Left ventricle myocardium inferior (tissue), 1 donor: ENCODE measurements around the gene FRMD3. TPM values are rescaled to one million over a fixed set of nuclear protein-coding genes. Genes with fewer than 3 reads are reported as not detected.

Source experiments
- DNase-seq: peaks from one replicate; pipeline ENCODE4 v3.0.0-alpha.2; 2020
- H3K27ac ChIP-seq: fragments of 200-600 bp; replicated peaks from 2 replicates; pipeline ENCODE4 v1.8.0; 2021
- H3K27me3 ChIP-seq: fragments of 200-600 bp; 2 replicates; pipeline ENCODE4 v1.8.0; 2021; ENCODE audit warnings: low read depth
- H3K36me3 ChIP-seq: fragments of 200-600 bp; 2 replicates; pipeline ENCODE4 v1.8.0; 2021
- H3K4me1 ChIP-seq: fragments of 200-600 bp; 2 replicates; pipeline ENCODE4 v1.8.0; 2021
- H3K4me3 ChIP-seq: fragments of 200-600 bp; 2 replicates; pipeline ENCODE4 v1.8.0; 2021; ENCODE audit warnings: mild to moderate bottlenecking, moderate library complexity
- H3K9me3 ChIP-seq: fragments of 200-600 bp; replicated peaks from 2 replicates; pipeline ENCODE4 v1.8.0; 2021
- CTCF ChIP-seq: fragments of 200-600 bp; IDR thresholded peaks from 2 replicates; pipeline ENCODE4 v1.8.0; 2021; ENCODE audit warnings: antibody characterized with exemption, mild to moderate bottlenecking, borderline replicate concordance
- intact Hi-C: fragments of 100-400 bp; cut with micrococcal nuclease; formaldehyde crosslinking; loops from one replicate; pipeline ENCODE4 v1.11.0; 2022
- total RNA-seq: library from RNA; stranded (reverse); fragmentation: NEBNext Ultra II Directional; extraction: Animal tissue kit (Norgen Biotek cat#: 25700); gene quantifications from one replicate; pipeline ENCODE4 v1.2.1, GENCODE V29; 2021
- donor health status: DM: no; HTN: yes; CAD: no; lungs with severe emphysema.

The FRMD3 gene
- total RNA-seq, 1 donor from 2014 or later, result 131 TPM

- no peak for TF ChIP-seq CTCF
- no peak for DNase-seq
- Histone ChIP-seq H3K36me3 (peaks cover 5% of the 10 kb centered on the region), H3K4me3 (no peak overlapping the region), H3K9me3 (peaks cover 8% of the 10 kb centered on the region), H3K4me1 (no peaks in the 10 kb centered on the region), H3K27me3 (no peaks in the 10 kb centered on the region), H3K27ac (no peak overlapping the region)
- intact Hi-C loops, result no loop called here
These were observed 124.8 kb downstream of the FRMD3 start for GRCh38 chr9:83413367-83413766.

GRCh38 chr9:83410701-83411100 lies 127.5 kb downstream of the FRMD3 start:
- no peaks in the 10 kb centered on the region for H3K27me3 ChIP-seq
- H3K36me3 ChIP-seq, result peaks cover 5% of the 10 kb centered on the region
- no peaks in the 10 kb centered on the region for H3K4me1 ChIP-seq
- no peak for TF ChIP-seq CTCF
- no peak for DNase-seq
- intact Hi-C loops, result no loop called here
- H3K27ac ChIP-seq, result no peak overlapping the region
- H3K4me3 ChIP-seq, result no peak overlapping the region
- H3K9me3 ChIP-seq, result peaks cover 16% of the 10 kb centered on the region

- intact Hi-C loops, result no loop called here
- Histone ChIP-seq H3K4me3 (no peak overlapping the region), H3K27ac (no peak overlapping the region), H3K27me3 (no peaks in the 10 kb centered on the region), H3K9me3 (peaks cover 8% of the 10 kb centered on the region), H3K36me3 (no peaks in the 10 kb centered on the region), H3K4me1 (peaks cover 23% of the 10 kb centered on the region)
- TF ChIP-seq CTCF, result no peak
- DNase-seq, result no peak
These were observed 131.3 kb downstream of the FRMD3 start for GRCh38 chr9:83406921-83407320.

- intact Hi-C loops, result no loop called here
- Histone ChIP-seq H3K27ac (no peak overlapping the region), H3K9me3 (peaks cover 8% of the 10 kb centered on the region), H3K27me3 (no peaks in the 10 kb centered on the region), H3K4me1 (peaks cover 24% of the 10 kb centered on the region), H3K4me3 (no peak overlapping the region), H3K36me3 (no peaks in the 10 kb centered on the region)
- TF ChIP-seq CTCF, result no peak
- DNase-seq, result no peak
These were observed 132.4 kb downstream of the FRMD3 start for GRCh38 chr9:83405759-83406158.

GRCh38 chr9:83403527-83404238 lies 134.5 kb downstream of the FRMD3 start:
- peak overlapping the region; percentile 43 for H3K27ac ChIP-seq
- TF ChIP-seq CTCF, result no peak
- intact Hi-C loops, result no loop called here

More at GRCh38 chr9:83403527-83404238, 134.5 kb downstream of the FRMD3 start:
- no peaks in the 10 kb centered on the region for H3K27me3 ChIP-seq
- H3K4me1 ChIP-seq, result peaks cover 27% of the 10 kb centered on the region
- DNase-seq, result no peak
- H3K9me3 ChIP-seq, result peaks cover 8% of the 10 kb centered on the region
- H3K4me3 ChIP-seq, result no peak overlapping the region
- H3K36me3 ChIP-seq, result no peaks in the 10 kb centered on the region
